Endothelial cell of umbilical vein (primary cell): Measurements from ENCODE around the gene WRAP73. TPM values are rescaled to one million over a fixed set of nuclear protein-coding genes. Genes with fewer than 3 reads are reported as not detected.

ENCODE experiments used
- BruUV-seq: library from RNA; stranded (reverse); fragments of 400-500 nt; replicated peaks from 2 replicates; lab custom pipeline; 2021; lab: Mats Ljungman, UMichigan
- CTCF ChIA-PET: fragments of 300-600, 350-600 bp; sonication (Branson Sonifier 250); formaldehyde crosslinking; loops from one replicate; lab custom pipeline; 2021; ENCODE audit warnings: antibody characterized with exemption, inconsistent platforms; lab: Charles Lee
- POLR2A ChIA-PET: fragments of 300-600, 350-600 bp; sonication (Branson Sonifier 250); formaldehyde crosslinking; loops from one replicate; lab custom pipeline; 2021; ENCODE audit warnings: antibody characterized with exemption, inconsistent platforms; lab: Charles Lee
- DNase-seq: peaks from one replicate; pipeline ENCODE4 v3.0.0-alpha.2; 2011; ENCODE audit warnings: low read depth, low spot score
- FAIRE-seq: peaks from 2 replicates; lab custom pipeline; 2011; peaks lifted over from hg19 to GRCh38; lab: Jason Lieb, UNC
- H2AFZ ChIP-seq: 2 replicates; pipeline ENCODE4 v1.6.0; 2012; ENCODE audit warnings: low read depth, low read length, control low read depth, inconsistent platforms
- H3K27ac ChIP-seq: 2 replicates; pipeline ENCODE4 v1.5.1; 2011; ENCODE audit warnings: low read depth, mild to moderate bottlenecking, control low read depth, low read length, moderate library complexity; ENCODE audit not compliant: insufficient read depth
- H3K27me3 ChIP-seq, 2 experiments: 2 replicates each; pipeline versions ENCODE4 v1.6.0 to v1.6.1; 2011; ENCODE audit warnings: low read length in 2 of 2, mixed read lengths in 1 of 2; ENCODE audit not compliant: control insufficient read depth in 2 of 2, insufficient read depth in 2 of 2
- H3K36me3 ChIP-seq, 2 experiments: 2 replicates in 1 of 2; 3 replicates in 1 of 2; pipeline ENCODE4 v1.5.1; 2011; ENCODE audit warnings: low read length in 2 of 2, mild to moderate bottlenecking in 1 of 2, moderate library complexity in 1 of 2; ENCODE audit not compliant: control insufficient read depth in 2 of 2, insufficient read depth in 2 of 2; ENCODE audit errors: extremely low read depth in 1 of 2
- H3K4me1 ChIP-seq: 3 replicates; pipeline ENCODE4 v1.5.1; 2011; ENCODE audit warnings: mild to moderate bottlenecking, low read length; ENCODE audit not compliant: control insufficient read depth, insufficient read depth; ENCODE audit errors: extremely low read depth
- H3K4me2 ChIP-seq: 2 replicates; pipeline ENCODE4 v1.6.1; 2011; ENCODE audit warnings: low read length, control low read depth, mixed read lengths; ENCODE audit not compliant: insufficient read depth
- H3K4me3 ChIP-seq, 3 experiments: fragments of 200-600 bp in 1 of 3; sonication (generic), shearing (Covaris generic) in 1 of 3; replicated peaks in 1 of 3; 2 replicates each; pipeline ENCODE4 v1.5.1; 2011 to 2016; ENCODE audit warnings: control low read depth in 3 of 3, low read length in 3 of 3, mild to moderate bottlenecking in 2 of 3, inconsistent platforms in 1 of 3, low read depth in 1 of 3, moderate library complexity in 1 of 3; ENCODE audit not compliant: insufficient read depth in 1 of 3
- H3K79me2 ChIP-seq: 2 replicates; pipeline ENCODE4 v1.6.0; 2012; ENCODE audit warnings: low read length, inconsistent platforms; ENCODE audit not compliant: control insufficient read depth, insufficient read depth
- H3K9ac ChIP-seq: replicated peaks from 2 replicates; pipeline ENCODE3; 2011; ENCODE audit warnings: low read length, control low read depth; ENCODE audit not compliant: insufficient read depth; ENCODE audit errors: extremely low read depth
- H3K9me1 ChIP-seq: replicated peaks from 3 replicates; pipeline ENCODE4 v1.6.0; 2011; ENCODE audit warnings: mild to moderate bottlenecking, low read length; ENCODE audit not compliant: control insufficient read depth, insufficient read depth; ENCODE audit errors: extremely low read depth
- H3K9me3 ChIP-seq: replicated peaks from 2 replicates; pipeline ENCODE4 v1.5.1; 2012; ENCODE audit warnings: low read length, inconsistent platforms; ENCODE audit not compliant: control insufficient read depth, insufficient read depth
- H4K20me1 ChIP-seq: replicated peaks from 2 replicates; pipeline ENCODE3; 2011; ENCODE audit warnings: mild to moderate bottlenecking, low read length; ENCODE audit not compliant: control insufficient read depth, insufficient read depth; ENCODE audit errors: extremely low read depth
- EZH2 ChIP-seq: IDR thresholded peaks from 2 replicates; pipeline ENCODE4 v1.6.1; 2012; ENCODE audit warnings: borderline replicate concordance, low read depth, mild to moderate bottlenecking, moderate library complexity, low read length, inconsistent platforms; ENCODE audit not compliant: severe bottlenecking
- FOS ChIP-seq: IDR thresholded peaks from 2 replicates; pipeline ENCODE4 v1.6.1; 2011; ENCODE audit warnings: mild to moderate bottlenecking, low read length, moderate library complexity, borderline replicate concordance; ENCODE audit not compliant: insufficient read depth
- GATA2 ChIP-seq: IDR thresholded peaks from 2 replicates; pipeline ENCODE4 v1.7.0; 2011; ENCODE audit warnings: low read depth, mild to moderate bottlenecking, moderate library complexity, mixed read lengths, low read length; ENCODE audit not compliant: insufficient read length, insufficient read depth
- JUN ChIP-seq: IDR thresholded peaks from 2 replicates; pipeline ENCODE4 v1.6.1; 2011; ENCODE audit warnings: borderline replicate concordance, low read depth; ENCODE audit not compliant: insufficient read length, insufficient read depth
- MYC ChIP-seq: IDR thresholded peaks from one replicate; pipeline ENCODE4 v1.6.1; 2011; ENCODE audit warnings: mild to moderate bottlenecking, low read depth, low read length
- POLR2A ChIP-seq: IDR thresholded peaks from 2 replicates; pipeline ENCODE4 v1.6.1; 2012; ENCODE audit warnings: low read depth, mild to moderate bottlenecking, control low read depth, low read length
- POLR2AphosphoS5 ChIP-seq: IDR thresholded peaks from 2 replicates; pipeline ENCODE4 v1.6.1; 2012; ENCODE audit warnings: low read depth, mild to moderate bottlenecking, control low read depth, low read length, moderate library complexity; ENCODE audit not compliant: insufficient read depth
- dilution Hi-C: fragments of 300-500 bp; cut with MboI; formaldehyde crosslinking; loops from one replicate; pipeline ENCODE4 v1.15.0; 2019; ENCODE audit warnings: low sequenced_read_pairs; ENCODE audit not compliant: extremely low pct_ligation_motif_present
- intact Hi-C: fragments of 100-400 bp; cut with micrococcal nuclease; formaldehyde crosslinking; loops from one replicate; pipeline ENCODE4 v1.10.0; 2022
- polyA plus RNA-seq, 4 experiments: library from polyadenylated mRNA; depleted of rRNA in 3 of 4; stranded (reverse) in 3 of 4; unstranded in 1 of 4; fragments of >200 nt; gene quantifications; 2 replicates each; pipeline versions ENCODE4 v1.2.1 to v1.2.3, GENCODE V29; 2011 to 2012; ENCODE audit warnings: missing spikeins in 1 of 4
- total RNA-seq: library from RNA; stranded (reverse); gene quantifications from 2 replicates; pipeline ENCODE4 v1.2.3, GENCODE V29; 2021
- TF ChIP-seq, protein P1 (sequence below): IDR thresholded peaks from 2 replicates; pipeline ENCODE4 v1.6.1; 2011; ENCODE audit not compliant: insufficient read depth, insufficient read length
- TF ChIP-seq, protein P2 (sequence below), 2 donors: IDR thresholded peaks; 1 replicate in 1 of 2; 2 replicates in 1 of 2; pipeline ENCODE4 v1.5.1; 2011; ENCODE audit warnings: low read length in 2 of 2, mild to moderate bottlenecking in 2 of 2, moderate library complexity in 2 of 2, control low read depth in 1 of 2, inconsistent platforms in 1 of 2, low read depth in 1 of 2; ENCODE audit not compliant: insufficient read depth in 1 of 2; ENCODE audit errors: extremely low read depth in 1 of 2

Gene WRAP73
- total and polyA plus RNA-seq, 2 donors (not counting 3 experiments of a cell fraction or from before 2014, with no cell fraction given): 23.0 to 50.7 TPM

DNA sequence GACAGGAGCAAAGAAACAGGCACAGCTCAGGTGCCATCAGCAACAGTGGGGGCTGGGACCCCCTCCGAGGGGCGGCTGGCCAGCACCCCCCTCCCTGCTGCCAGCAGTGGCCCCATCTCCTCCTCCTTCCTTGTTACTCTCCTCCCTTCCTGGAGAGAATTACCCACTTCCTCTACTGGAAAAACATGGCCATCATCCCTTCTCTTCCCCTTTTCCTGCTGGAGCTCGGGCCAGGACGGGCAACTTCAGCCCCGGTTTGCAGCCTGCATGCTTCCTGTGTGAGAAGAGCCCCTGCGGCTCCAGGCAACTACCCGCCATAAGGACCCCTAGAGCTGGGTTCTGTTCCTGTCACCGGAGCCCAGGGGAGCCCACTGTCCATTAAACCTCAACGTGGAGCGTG, 56.2 kb downstream of the WRAP73 start:
- no TSS peak for BruUV-seq
- H3K9ac ChIP-seq: no peak overlapping the region
- FAIRE-seq (peak; percentile 58), DNase-seq (peak; percentile 59)
- intact Hi-C loops: no loop called here
- ChIA-PET POLR2A (no interaction called here), CTCF (interaction anchor here (1.5 to 1.9 kb wide), 2 partner anchors 25 to 103 kb away, joined by 3 to 10 read pairs; no protein-coding TSS in a partner anchor)
- no peaks in the 10 kb centered on the region for H3K9me3 ChIP-seq
- H3K4me3 ChIP-seq: no peak overlapping the region
- dilution Hi-C loops: no loop called here
- no peaks in the 10 kb centered on the region for H3K36me3 ChIP-seq
- no peak overlapping the region for H3K4me2 ChIP-seq
- H3K27me3 ChIP-seq: no peaks in the 10 kb centered on the region
- TF ChIP-seq FOS (no peak), MYC (no peak), POLR2AphosphoS5 (no peak), JUN (no peak), POLR2A (no peak), EZH2 (no peak), GATA2 (no peak)
- TF ChIP-seq, protein P1, sequence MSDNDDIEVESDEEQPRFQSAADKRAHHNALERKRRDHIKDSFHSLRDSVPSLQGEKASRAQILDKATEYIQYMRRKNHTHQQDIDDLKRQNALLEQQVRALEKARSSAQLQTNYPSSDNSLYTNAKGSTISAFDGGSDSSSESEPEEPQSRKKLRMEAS: no peak
- TF ChIP-seq, protein P2, sequence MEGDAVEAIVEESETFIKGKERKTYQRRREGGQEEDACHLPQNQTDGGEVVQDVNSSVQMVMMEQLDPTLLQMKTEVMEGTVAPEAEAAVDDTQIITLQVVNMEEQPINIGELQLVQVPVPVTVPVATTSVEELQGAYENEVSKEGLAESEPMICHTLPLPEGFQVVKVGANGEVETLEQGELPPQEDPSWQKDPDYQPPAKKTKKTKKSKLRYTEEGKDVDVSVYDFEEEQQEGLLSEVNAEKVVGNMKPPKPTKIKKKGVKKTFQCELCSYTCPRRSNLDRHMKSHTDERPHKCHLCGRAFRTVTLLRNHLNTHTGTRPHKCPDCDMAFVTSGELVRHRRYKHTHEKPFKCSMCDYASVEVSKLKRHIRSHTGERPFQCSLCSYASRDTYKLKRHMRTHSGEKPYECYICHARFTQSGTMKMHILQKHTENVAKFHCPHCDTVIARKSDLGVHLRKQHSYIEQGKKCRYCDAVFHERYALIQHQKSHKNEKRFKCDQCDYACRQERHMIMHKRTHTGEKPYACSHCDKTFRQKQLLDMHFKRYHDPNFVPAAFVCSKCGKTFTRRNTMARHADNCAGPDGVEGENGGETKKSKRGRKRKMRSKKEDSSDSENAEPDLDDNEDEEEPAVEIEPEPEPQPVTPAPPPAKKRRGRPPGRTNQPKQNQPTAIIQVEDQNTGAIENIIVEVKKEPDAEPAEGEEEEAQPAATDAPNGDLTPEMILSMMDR (IDR thresholded peaks at IDR 0.05; ENCODE audit: extremely low read depth in 1 of 2, insufficient read depth in 1 of 2, low read depth in 1 of 2, low read length in 2 of 2): no peak
- H3K27ac ChIP-seq: no peak overlapping the region
- peaks cover 23% of the 10 kb centered on the region for H3K4me1 ChIP-seq
- peak overlapping the region; percentile 76 for H2AFZ ChIP-seq
- H3K9me1 ChIP-seq: no peaks in the 10 kb centered on the region
- no peaks in the 10 kb centered on the region for H4K20me1 ChIP-seq
- no peaks in the 10 kb centered on the region for H3K79me2 ChIP-seq
